GM12864 (cell line): Measurements from ENCODE around the gene ZNF821.
"Not testable (repeated sequence)": the region's sequence is repeated elsewhere in the genome, so short reads cannot be mapped to it uniquely, and the experiment has no call there.

ENCODE experiments used
- DNase-seq: peaks from one replicate; pipeline ENCODE4 v3.0.0-alpha.2; 2011; ENCODE audit warnings: low read depth
- H3K4me3 ChIP-seq: 2 replicates; pipeline ENCODE4 v1.5.1; 2011; ENCODE audit warnings: mild to moderate bottlenecking, low read depth, low read length, control low read depth
- CTCF ChIP-seq: IDR thresholded peaks from 2 replicates; pipeline ENCODE4 v1.5.1; 2011; ENCODE audit warnings: low read depth, mild to moderate bottlenecking, moderate library complexity, low read length, control low read depth, inconsistent platforms; ENCODE audit errors: missing control alignments

Gene ZNF821

GRCh38 chr16:71834291-71834690 is 49.7 kb downstream of the ZNF821 start:
- TF ChIP-seq CTCF: no peak
- H3K4me3 ChIP-seq: no peak overlapping the region
- DNase-seq: no peak

- H3K4me3 ChIP-seq, DNase-seq: not testable (repeated sequence)
Measured at GRCh38 chr16:71832112-71832511, 51.9 kb downstream of the ZNF821 start.

GRCh38 chr16:71831698-71832097 is 52.3 kb downstream of the ZNF821 start:
- H3K4me3 ChIP-seq, DNase-seq: not testable (repeated sequence)

- no peak for DNase-seq
- TF ChIP-seq CTCF: no peak
- no peak overlapping the region for H3K4me3 ChIP-seq
Measured at GRCh38 chr16:71830359-71830758, 53.6 kb downstream of the ZNF821 start.

GRCh38 chr16:71826533-71827017 is 57.4 kb downstream of the ZNF821 start:
- TF ChIP-seq CTCF: no peak
- DNase-seq: no peak
- no peak overlapping the region for H3K4me3 ChIP-seq

- DNase-seq: not testable (repeated sequence)
- H3K4me3 ChIP-seq: peak overlapping the region; percentile 24
Measured at GRCh38 chr16:71817155-71817500, 66.9 kb downstream of the ZNF821 start.

GRCh38 chr16:71811261-71811803 is 72.7 kb downstream of the ZNF821 start:
- TF ChIP-seq CTCF: no peak
- no peak for DNase-seq
- no peak overlapping the region for H3K4me3 ChIP-seq

- peak overlapping the region; percentile 97 for H3K4me3 ChIP-seq
- not testable (repeated sequence) for DNase-seq
Measured at GRCh38 chr16:71810155-71810530, 73.8 kb downstream of the ZNF821 start.
